CD14-positive monocyte (primary cell): ENCODE data around the gene DNPEP. TPM values are rescaled to one million over a fixed set of nuclear protein-coding genes. Genes with fewer than 3 reads are reported as not detected.

Source experiments
- DNase-seq, 3 donors: peaks; one replicate each; pipeline ENCODE4 v3.0.0-alpha.2; 2011 to 2022
- H2AFZ ChIP-seq: 2 replicates; pipeline ENCODE4 v1.6.0; 2012; ENCODE audit warnings: mild to moderate bottlenecking, low read depth, low read length, inconsistent platforms; ENCODE audit not compliant: insufficient read depth, poor library complexity, severe bottlenecking
- H3K27ac ChIP-seq, 2 donors: 1 replicate in 1 of 2; 2 replicates in 1 of 2; pipeline ENCODE4 v1.5.1; 2012 to 2013; ENCODE audit warnings: low read length in 2 of 2, control low read depth in 1 of 2, inconsistent platforms in 1 of 2, low read depth in 1 of 2, mild to moderate bottlenecking in 1 of 2
- H3K27me3 ChIP-seq, 2 donors: one replicate each; pipeline versions ENCODE4 v1.6.0 to v1.6.1; 2011 to 2013; ENCODE audit warnings: low read length in 2 of 2; ENCODE audit not compliant: control insufficient read depth in 2 of 2, insufficient read depth in 2 of 2
- H3K36me3 ChIP-seq, 2 donors: replicated peaks in 1 of 2; 1 replicate in 1 of 2; 2 replicates in 1 of 2; pipeline versions ENCODE4 v1.5.1 to v1.6.1; 2012 to 2013; ENCODE audit warnings: low read length in 2 of 2, control low read depth in 1 of 2, inconsistent platforms in 1 of 2, mild to moderate bottlenecking in 1 of 2; ENCODE audit not compliant: insufficient read depth in 2 of 2, control insufficient read depth in 1 of 2
- H3K4me1 ChIP-seq, 2 donors: 1 replicate in 1 of 2; 2 replicates in 1 of 2; pipeline versions ENCODE4 v1.5.1 to v1.6.1; 2012 to 2013; ENCODE audit warnings: low read length in 2 of 2, control low read depth in 1 of 2, inconsistent platforms in 1 of 2, mild to moderate bottlenecking in 1 of 2, moderate library complexity in 1 of 2; ENCODE audit not compliant: insufficient read depth in 2 of 2, control insufficient read depth in 1 of 2
- H3K4me2 ChIP-seq: replicated peaks from 2 replicates; pipeline ENCODE3; 2012; ENCODE audit warnings: low read length, moderate library complexity, mild to moderate bottlenecking; ENCODE audit not compliant: poor library complexity, severe bottlenecking; ENCODE audit errors: extremely low read depth
- H3K4me3 ChIP-seq, 3 experiments: fragments of 200-600 bp in 1 of 3; sonication (generic) in 1 of 3; replicated peaks in 1 of 3; 1 replicate in 2 of 3; 2 replicates in 1 of 3; pipeline ENCODE4 v1.5.1; 2011 to 2013; ENCODE audit warnings: low read length in 3 of 3, mild to moderate bottlenecking in 3 of 3, control low read depth in 2 of 3, low read depth in 2 of 3, inconsistent platforms in 1 of 3, moderate library complexity in 1 of 3
- H3K79me2 ChIP-seq: 2 replicates; pipeline ENCODE4 v1.6.0; 2012; ENCODE audit warnings: mild to moderate bottlenecking, control low read depth, inconsistent platforms, low read length, moderate library complexity; ENCODE audit not compliant: insufficient read depth
- H3K9ac ChIP-seq: 2 replicates; pipeline ENCODE4 v1.6.0; 2017; ENCODE audit warnings: low read length, mild to moderate bottlenecking; ENCODE audit not compliant: insufficient read depth, poor library complexity, severe bottlenecking
- H3K9me3 ChIP-seq, 2 donors: replicated peaks in 1 of 2; 1 replicate in 1 of 2; 2 replicates in 1 of 2; pipeline versions ENCODE4 v1.5.1 to v1.6.1; 2012 to 2013; ENCODE audit warnings: low read length in 2 of 2, control low read depth in 1 of 2; ENCODE audit not compliant: control insufficient read depth in 1 of 2, insufficient read depth in 1 of 2
- H4K20me1 ChIP-seq: 2 replicates; pipeline ENCODE4 v1.6.0; 2012; ENCODE audit warnings: mild to moderate bottlenecking, low read length, control low read depth, moderate library complexity; ENCODE audit not compliant: insufficient read depth
- H3K27ac Mint-ChIP-seq, 7 donors: one replicate each; pipeline ENCODE4 v1.8.0; 2020; ENCODE audit warnings: mild to moderate bottlenecking in 7 of 7, mixed read lengths in 7 of 7, moderate library complexity in 6 of 7, inconsistent platforms in 2 of 7
- H3K27me3 Mint-ChIP-seq, 3 donors: one replicate each; pipeline ENCODE4 v1.8.0; 2021 to 2022; ENCODE audit warnings: low read depth in 3 of 3, mild to moderate bottlenecking in 3 of 3, mixed read lengths in 3 of 3, moderate library complexity in 3 of 3, inconsistent platforms in 1 of 3
- H3K36me3 Mint-ChIP-seq, 2 donors: one replicate each; pipeline ENCODE4 v1.8.0; 2020; ENCODE audit warnings: mixed read lengths in 2 of 2, inconsistent platforms in 1 of 2, mild to moderate bottlenecking in 1 of 2
- H3K4me1 Mint-ChIP-seq: one replicate; pipeline ENCODE4 v1.8.0; 2020; ENCODE audit warnings: mild to moderate bottlenecking, mixed read lengths
- H3K4me3 Mint-ChIP-seq, 2 donors: one replicate each; pipeline ENCODE4 v1.8.0; 2020; ENCODE audit warnings: mild to moderate bottlenecking in 2 of 2, mixed read lengths in 2 of 2, moderate library complexity in 1 of 2
- H3K9me3 Mint-ChIP-seq, 7 donors: one replicate each; pipeline ENCODE4 v1.8.0; 2020 to 2022; ENCODE audit warnings: mixed read lengths in 7 of 7, mild to moderate bottlenecking in 6 of 7, moderate library complexity in 6 of 7, inconsistent platforms in 2 of 7
- WGBS: methylation state at CpG from one replicate; pipeline ENCODE4 v1.1.5; 2013; ENCODE audit warnings: missing lambda C conversion rate; ENCODE audit not compliant: insufficient coverage; 5-methylcytosine and 5-hydroxymethylcytosine counted together
- intact Hi-C, 2 donors: fragments of 100-400 bp; cut with micrococcal nuclease; formaldehyde crosslinking; loops; one replicate each; pipeline versions ENCODE4 v1.15.0 to v1.15.1; 2023
- polyA plus RNA-seq, 3 donors: library from polyadenylated mRNA; depleted of rRNA in 1 of 3; unstranded in 2 of 3; stranded (reverse) in 1 of 3; fragments of 300-500 nt in 2 of 3; fragments of >200 nt in 1 of 3; fragmentation: Illumina TruSeq in 2 of 3; gene quantifications; 1 replicate in 2 of 3; 2 replicates in 1 of 3; pipeline ENCODE4 v1.2.3, GENCODE V29; 2012 to 2021
- TF ChIP-seq, protein P1 (sequence below): fragments of 200-600 bp; IDR thresholded peaks from one replicate; pipeline ENCODE4 v1.8.0; 2022; ENCODE audit warnings: antibody characterized with exemption, mild to moderate bottlenecking

The DNPEP gene
- polyA plus RNA-seq, 3 donors, result 51.6 to 83.1 (median 60.6) TPM

DNA sequence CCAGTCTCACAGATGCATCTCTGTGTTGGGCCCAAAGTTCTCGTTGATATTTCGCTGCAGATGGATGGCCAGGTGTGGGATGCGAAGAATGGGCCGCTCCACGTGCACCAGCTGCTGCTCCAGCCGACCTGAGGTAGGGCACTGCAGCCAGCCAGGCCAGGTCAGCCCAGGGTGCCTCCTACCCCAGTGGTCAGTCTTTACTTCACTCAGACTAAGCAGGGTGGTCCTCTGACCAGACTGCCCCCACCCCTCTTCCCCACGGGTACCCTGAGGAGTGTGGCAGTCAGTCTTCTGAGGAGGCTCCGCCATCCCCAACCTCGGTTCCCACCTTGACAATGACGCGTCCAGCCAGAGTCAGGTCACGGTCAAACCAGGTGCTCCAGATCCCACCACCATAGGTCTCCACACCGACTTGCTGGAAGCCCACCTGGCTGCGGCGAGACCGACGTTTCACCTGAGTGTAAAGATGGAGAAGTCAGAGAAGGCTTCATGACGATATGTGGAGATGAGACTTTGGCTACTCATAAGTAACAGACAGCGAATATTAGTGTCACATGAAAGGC is 1.7 kb downstream of the DNPEP start:
- peaks cover 0 to 3% (median 0%) of the 10 kb centered on the region in 7 donors for H3K9me3 Mint-ChIP-seq
- H3K36me3 ChIP-seq, result peaks cover 50 to 54% of the 10 kb centered on the region in 2 donors
- TF ChIP-seq, protein P1, sequence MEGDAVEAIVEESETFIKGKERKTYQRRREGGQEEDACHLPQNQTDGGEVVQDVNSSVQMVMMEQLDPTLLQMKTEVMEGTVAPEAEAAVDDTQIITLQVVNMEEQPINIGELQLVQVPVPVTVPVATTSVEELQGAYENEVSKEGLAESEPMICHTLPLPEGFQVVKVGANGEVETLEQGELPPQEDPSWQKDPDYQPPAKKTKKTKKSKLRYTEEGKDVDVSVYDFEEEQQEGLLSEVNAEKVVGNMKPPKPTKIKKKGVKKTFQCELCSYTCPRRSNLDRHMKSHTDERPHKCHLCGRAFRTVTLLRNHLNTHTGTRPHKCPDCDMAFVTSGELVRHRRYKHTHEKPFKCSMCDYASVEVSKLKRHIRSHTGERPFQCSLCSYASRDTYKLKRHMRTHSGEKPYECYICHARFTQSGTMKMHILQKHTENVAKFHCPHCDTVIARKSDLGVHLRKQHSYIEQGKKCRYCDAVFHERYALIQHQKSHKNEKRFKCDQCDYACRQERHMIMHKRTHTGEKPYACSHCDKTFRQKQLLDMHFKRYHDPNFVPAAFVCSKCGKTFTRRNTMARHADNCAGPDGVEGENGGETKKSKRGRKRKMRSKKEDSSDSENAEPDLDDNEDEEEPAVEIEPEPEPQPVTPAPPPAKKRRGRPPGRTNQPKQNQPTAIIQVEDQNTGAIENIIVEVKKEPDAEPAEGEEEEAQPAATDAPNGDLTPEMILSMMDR, result no peak
- peaks cover 21% of the 10 kb centered on the region for H3K4me1 Mint-ChIP-seq
- H3K27ac ChIP-seq, result no peak overlapping the region
- WGBS, result 97% methylated on average over 8 of the region's 19 CpGs
- no peak overlapping the region for H3K9ac ChIP-seq
- no peak overlapping the region for H3K4me3 ChIP-seq
- H3K4me3 Mint-ChIP-seq, result no peak overlapping the region
- no peak for DNase-seq
- no peaks in the 10 kb centered on the region for H4K20me1 ChIP-seq
- no peak overlapping the region for H3K27ac Mint-ChIP-seq
- H3K9me3 ChIP-seq, result no peaks in the 10 kb centered on the region
- no peak overlapping the region for H2AFZ ChIP-seq
- peaks cover 0 to 9% (median 2%) of the 10 kb centered on the region in 3 donors for H3K27me3 Mint-ChIP-seq
- H3K36me3 Mint-ChIP-seq, result peaks cover 52 to 53% of the 10 kb centered on the region in 2 donors
- intact Hi-C loops, result loop anchor here (2.0 to 5.0 kb wide), 6 partner anchors 89 to 224 kb away; partner anchors contain the start of genes DNAJB2 (in 2 of the 2), GMPPA (in 2 of the 2), CHPF (in 1 of the 2) and NHEJ1 (in 1 of the 2)
- no peak overlapping the region for H3K4me2 ChIP-seq
- H3K27me3 ChIP-seq, result peaks cover 0 to 3% of the 10 kb centered on the region in 2 donors
- no peaks in the 10 kb centered on the region for H3K79me2 ChIP-seq
- peaks cover 14 to 19% of the 10 kb centered on the region in 2 donors for H3K4me1 ChIP-seq

GRCh38 chr2:219384859-219385258 is 2.9 kb downstream of the DNPEP start:
- Histone ChIP-seq H3K36me3 (peaks cover 55 to 65% of the 10 kb centered on the region in 2 donors), H3K4me1 (peaks cover 14 to 19% of the 10 kb centered on the region in 2 donors), H3K79me2 (no peaks in the 10 kb centered on the region), H3K27me3 (no peaks in the 10 kb centered on the region), H3K4me3 (no peak overlapping the region), H2AFZ (no peak overlapping the region), H3K27ac (no peak overlapping the region), H4K20me1 (no peaks in the 10 kb centered on the region), H3K4me2 (no peak overlapping the region), H3K9ac (no peak overlapping the region), H3K9me3 (no peaks in the 10 kb centered on the region)
- H3K36me3 Mint-ChIP-seq, result peaks cover 58 to 62% of the 10 kb centered on the region in 2 donors
- 90% methylated on average over 2 of the region's 2 CpGs for WGBS
- peaks cover 21% of the 10 kb centered on the region for H3K4me1 Mint-ChIP-seq
- H3K4me3 Mint-ChIP-seq, result no peak overlapping the region
- no peaks in the 10 kb centered on the region for H3K9me3 Mint-ChIP-seq
- H3K27ac Mint-ChIP-seq, result peak overlapping the region in 1 of 7 donors; percentile 21
- TF ChIP-seq, protein P1, result no peak
- DNase-seq, result no peak
- peaks cover 0 to 6% (median 0%) of the 10 kb centered on the region in 3 donors for H3K27me3 Mint-ChIP-seq
- intact Hi-C loops, result loop anchor here (5.0 kb wide), 5 partner anchors 88 to 223 kb away; partner anchors contain the start of genes GMPPA (in 2 of the 2), CHPF (in 1 of the 2), NHEJ1 (in 1 of the 2) and STK11IP (in 1 of the 2)
